Activated CD4-positive, alpha-beta T cell treated with anti-CD3 and anti-CD28 coated beads, Interleukin-2, amount 50 U/mL, for 4 hours (primary cell): Measurements from ENCODE around the gene TRAPPC10.

ENCODE experiments used
- DNase-seq, 2 experiments: peaks; one replicate each; pipeline ENCODE4 v3.0.0-alpha.2; 2020

Gene TRAPPC10

DNA sequence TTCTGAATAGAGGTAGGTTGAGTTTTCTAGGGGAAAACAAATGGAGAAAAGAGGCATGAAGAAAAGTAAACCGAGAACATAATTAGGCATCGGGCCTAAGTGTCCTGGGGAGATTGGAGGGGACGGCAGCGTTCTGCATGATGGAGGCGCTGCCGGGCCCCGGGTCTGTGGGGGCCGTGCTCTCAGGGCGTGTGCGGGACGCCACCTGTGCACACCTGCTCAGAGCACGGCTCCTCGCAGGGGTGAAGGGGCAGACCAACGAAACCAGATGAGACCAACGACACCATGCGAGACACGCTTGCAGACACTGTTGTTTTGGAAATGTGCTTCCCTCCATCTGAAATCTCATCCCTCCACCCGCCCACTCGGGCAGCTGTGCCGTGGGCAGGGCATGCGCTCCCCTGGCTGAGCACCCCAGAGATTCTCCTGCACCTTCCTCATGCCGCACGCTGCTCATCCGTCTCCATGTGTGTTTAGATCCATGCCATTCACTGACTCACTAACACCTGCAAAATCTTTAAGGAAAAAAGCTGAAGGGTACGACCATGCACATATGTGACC, 28.2 kb upstream of the TRAPPC10 start:
- no peak for DNase-seq

DNA sequence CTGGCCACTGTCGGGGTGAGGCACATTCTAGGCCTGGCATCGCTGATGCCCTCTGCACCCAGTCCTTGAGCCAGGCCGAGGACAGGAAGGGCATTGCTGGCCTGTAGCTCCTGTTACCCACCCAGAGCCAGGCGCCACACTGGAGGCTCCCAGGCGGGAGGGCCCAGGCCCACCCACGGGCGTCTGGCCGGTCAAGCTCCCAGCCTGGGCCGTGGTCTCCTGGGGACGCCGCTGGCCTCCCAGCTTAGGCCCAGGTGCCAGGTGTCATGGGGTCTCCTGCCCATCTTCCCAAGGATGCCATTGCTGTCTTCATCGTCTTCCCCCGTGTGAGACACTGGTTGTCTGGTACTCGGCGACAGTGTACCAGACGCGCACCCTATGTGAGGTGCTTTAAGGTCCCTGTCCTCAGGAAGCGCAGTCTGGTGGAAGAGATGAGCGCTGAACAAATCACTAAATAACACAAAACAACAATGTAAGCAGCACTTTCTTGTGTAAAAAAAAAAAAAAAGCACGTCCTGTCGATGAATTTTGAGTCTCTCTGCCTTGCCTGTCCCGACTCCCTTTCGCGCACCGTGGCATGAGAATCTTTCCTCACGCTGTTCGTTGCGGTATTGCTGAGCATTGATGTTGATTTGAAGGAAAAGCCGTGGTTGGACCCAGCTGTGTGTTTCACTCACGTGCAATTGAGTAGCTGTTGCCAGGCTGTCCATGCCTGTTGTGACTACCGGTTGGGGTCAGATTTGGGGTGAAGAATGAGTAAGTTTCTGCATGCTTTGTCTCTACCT, 27.0 kb upstream of the TRAPPC10 start:
- DNase-seq = no peak

DNA sequence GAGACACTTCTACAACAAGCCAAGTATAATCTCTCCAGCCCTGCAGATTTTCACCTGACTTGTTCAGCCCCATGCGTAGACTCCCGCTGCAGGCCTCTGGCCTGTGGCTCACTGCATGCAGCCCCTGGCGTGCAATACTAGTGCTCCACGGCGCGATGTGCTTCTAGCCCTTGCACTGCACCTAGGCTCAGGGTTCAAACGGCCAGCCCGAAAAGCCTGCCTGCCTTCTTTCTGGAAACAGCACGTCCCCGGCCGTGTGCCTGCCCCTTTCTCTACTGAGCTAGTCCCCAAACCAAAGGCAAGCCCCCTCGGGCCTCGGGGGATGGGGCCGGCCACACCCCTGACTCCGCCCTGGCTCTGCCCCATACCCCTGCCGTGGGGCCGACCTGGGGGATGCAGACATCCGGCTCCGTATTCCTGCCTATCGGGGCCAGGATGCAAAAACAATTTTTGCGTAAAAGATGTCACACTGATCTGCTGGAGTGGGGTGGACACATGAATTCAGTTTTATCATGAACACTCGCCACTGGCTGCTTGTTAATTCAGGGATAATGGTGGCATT, 26.3 kb upstream of the TRAPPC10 start:
- no peak for DNase-seq

DNA sequence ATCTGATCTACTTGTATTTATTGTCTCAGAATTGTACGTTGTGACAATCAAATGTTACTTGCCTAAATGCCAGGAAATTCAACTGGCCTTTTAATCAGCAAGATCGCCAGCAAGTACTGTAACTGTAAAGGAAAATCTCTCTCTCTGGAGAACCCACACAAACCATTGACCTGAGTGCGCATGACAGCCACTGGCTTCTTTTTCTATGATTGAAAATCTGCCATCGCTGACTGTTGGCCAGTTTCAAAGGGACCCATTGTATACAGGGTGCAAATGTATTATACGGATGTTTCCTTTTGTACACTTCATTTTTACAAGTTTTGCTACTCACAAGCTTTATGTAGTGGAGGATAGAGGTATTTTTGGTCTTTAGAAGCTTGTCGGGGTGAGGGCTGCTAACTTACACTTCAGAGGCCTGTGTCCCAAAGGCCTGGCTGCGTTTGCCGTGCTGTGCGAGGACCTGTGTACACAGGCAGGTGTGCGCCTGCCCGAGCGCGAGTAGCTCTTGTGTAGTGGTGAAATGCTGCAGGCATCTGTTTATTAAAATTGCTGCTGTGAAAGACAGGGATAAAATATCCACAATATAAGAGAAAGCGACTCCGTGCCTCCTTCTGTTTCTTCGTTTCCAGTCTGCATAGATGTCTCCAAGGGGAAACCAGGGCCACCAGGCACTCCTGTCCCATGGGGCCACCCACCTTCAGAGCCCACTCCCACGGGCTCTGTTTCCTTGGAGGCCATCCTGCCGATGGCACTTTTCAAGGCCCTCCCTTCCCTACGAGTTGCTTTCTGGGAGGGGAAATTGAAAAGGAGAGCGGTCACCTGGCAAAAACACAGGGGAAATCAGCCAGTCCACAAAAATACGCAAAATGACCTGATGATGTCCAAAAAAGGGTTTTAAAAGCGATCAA, 25.3 kb upstream of the TRAPPC10 start:
- no peak for DNase-seq

DNA sequence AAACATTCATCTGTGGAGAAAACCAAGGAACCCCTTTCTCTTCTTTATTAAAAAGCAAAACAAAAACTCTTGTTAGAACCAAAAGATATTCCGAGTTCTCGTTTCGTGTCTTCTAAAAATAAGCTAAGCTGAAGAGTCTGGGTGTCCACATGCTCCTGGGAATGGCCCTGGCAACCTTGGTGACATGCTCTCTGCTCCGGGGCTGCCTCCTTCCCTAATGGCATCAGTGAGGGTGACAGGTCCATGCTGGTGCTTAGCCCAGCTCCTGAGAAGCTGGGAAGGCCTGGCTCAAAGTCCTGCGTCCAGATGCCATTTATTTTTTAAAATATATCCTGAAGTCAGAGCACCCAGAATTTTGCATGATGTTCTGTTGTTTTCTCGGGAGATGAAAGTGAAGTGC, 24.6 kb upstream of the TRAPPC10 start:
- DNase-seq = no peak

DNA sequence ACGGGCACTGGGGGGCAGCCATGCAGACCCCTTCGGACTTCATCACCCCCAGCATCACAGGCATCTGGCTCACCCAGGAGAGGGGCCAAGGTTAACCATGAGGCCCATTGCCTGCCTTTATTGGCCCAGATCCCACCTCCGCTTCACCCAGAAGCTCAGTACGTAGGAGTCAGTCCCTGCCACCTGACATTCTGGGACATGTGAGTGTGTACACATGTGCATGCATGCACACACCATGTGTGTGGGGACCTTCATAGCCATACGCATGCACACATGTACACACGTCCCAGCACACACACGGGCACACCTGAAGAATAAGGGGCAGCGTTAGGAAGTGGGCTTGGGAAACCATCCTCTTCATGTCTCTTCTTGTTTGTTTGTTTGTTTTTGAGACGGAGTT, 24.1 kb upstream of the TRAPPC10 start:
- no peak for DNase-seq

DNA sequence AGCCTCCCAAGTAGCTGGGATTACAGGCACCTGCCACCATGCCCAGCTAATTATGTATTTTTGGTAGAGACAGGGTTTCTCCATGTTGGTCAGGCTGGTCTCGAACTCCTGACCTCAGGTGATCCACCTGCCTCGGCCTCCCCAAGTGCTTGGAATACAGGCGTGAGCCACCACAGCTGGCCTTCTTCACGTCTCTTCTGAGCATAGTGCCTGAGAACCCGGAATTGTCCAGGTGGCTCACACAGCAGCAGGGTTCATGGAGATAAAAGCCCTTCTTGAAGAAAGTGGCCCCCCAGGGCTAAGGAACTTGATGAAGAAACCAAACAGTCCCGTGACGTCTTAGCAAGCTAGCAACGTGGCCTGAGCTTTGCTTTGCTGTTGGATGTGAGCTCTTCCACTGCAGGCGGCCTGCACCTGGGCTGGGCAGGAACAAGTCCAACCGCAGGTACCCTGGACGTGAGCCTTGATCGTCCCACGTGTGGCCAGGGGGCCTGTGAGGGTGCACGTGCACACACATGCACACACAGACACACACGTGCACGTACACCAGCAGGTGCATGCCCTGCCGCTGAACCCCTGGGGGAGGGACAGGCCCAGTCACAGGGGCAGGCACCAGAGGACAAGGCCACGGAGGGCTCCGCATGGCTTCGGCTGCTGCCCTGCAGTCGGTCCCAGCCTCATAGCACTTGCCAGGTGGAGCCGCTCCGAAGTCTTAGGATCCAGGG, 23.4 kb upstream of the TRAPPC10 start:
- DNase-seq = no peak

DNA sequence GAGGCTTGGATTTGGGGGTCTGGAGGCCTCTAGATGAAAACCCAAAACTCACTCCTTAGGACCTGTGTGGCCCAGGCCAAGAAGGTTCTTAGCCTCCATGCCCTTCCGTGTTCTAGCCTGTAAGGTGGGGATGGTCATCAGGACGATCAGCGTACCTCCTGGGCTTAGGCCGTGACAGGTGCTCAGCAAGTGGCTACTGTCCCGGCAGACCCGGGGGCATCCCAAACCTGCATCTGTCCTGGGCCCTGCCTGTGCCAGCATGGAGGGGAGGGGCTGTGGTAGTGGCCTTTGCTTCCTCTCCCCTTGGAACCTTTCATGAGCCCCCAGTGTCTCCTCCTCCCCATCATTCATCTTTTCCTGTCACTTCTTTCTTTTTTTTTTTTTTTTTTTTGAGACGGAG, 22.7 kb upstream of the TRAPPC10 start:
- no peak for DNase-seq

DNA sequence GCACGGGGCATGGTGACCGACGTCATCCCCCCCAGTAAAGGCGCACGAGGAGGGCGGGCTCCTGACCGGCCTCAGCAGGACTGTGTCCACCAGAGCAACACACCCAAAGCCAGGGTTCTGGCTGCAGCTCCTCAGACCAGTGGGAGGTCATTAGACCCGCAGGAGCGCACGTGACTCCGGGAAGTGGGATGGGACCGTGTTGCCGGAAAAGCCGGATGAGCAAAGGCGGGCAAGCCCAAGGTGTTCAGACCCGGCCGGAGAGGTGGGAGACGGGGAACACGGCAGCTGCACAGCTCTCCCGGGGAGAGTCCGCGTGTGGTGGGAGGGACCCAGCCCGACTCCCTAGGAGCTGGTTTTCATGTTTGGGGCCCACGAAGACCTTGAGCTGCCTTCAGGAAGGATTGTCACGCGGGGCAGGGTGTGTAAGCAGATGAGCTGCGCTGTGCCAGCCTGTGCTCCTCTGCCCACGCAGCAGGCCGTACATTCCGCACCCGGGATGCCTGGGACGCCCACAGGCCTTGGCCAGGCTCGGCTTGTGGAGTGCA, 20.6 kb upstream of the TRAPPC10 start:
- DNase-seq = no peak

DNA sequence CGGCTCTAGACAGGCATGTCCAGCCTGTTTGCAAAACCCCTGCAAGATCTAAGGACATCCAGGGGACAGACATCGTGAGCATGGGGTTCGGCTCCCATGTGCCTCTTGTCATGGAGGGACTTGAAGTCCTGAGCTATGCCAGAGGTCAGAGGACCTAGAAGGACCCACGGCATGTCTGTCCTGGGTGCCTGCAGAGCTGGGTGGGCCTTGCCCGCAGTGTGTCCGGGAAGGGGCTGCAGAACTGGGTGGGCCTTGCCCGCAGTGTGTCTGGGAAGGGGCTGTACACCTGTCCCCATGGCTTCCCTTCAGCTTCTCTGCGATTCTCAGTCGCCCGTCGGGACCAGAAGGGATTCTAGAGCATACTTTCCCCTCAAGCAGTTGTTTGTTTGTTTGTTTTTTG, 20.0 kb upstream of the TRAPPC10 start:
- no peak for DNase-seq

DNA sequence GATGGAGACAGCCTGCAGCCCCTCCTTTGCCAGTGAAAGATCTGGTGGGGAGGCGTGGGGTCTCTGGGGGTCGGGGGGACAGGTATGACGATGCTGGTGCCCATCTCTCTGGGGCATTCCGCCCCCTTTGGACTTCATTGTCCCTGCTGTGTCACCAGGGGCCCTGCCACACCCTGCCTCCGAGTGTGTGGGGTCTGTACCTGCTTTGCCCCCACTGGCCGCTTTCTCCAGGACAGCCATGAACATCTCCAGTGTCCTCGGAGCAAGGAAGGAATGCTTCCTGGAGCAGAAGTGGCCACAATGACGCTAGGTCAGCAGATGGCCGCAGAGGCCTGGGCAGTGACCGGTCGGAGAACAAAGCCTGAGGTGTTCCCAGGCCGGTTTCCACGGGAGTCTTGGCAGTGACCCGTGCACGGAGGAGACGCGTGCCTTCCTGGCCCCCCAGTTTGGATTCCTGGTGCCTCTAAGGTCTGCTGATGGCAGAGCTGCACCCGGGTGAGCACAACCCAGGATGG, 18.6 kb upstream of the TRAPPC10 start:
- no peak for DNase-seq

DNA sequence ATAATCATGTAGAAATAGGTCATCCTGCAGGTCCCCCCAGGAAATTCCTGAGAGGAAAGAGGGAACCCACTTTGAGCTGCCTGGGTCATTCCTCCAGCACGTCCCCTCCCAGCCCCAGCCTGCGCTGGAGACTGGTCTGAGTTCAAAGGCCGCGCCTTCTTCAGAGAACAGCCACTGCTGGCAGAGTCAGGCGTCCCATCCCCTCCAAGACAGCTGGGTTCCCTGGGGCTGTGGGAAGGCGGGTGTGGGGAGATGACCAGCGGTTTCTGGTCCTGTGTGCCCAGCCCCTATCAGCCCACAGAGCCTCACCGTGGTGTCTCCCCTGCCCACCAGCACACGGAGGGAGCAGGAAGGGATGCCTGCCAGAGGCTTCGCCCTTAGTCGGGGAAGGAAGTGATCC, 18.0 kb upstream of the TRAPPC10 start:
- no peak for DNase-seq

DNA sequence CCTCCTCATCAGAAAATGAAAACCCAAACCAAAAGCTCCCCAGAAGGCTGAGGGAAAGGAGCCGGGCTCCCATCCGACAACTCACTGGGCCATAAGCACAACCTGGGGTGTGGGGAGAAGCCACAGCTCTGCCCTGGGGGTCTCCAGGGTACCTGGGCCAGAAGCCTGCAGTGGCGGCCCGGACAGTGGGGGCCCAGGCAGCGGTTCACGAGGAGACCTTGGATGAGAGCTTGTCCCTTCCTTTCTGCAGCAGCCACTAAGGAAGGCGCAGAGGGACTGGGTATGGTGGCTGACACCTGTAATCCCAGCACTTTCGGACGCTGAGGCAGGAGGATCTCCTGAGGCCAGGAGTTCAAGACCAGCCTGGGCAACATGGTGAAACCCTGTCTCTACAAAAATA, 17.5 kb upstream of the TRAPPC10 start:
- DNase-seq = no peak

DNA sequence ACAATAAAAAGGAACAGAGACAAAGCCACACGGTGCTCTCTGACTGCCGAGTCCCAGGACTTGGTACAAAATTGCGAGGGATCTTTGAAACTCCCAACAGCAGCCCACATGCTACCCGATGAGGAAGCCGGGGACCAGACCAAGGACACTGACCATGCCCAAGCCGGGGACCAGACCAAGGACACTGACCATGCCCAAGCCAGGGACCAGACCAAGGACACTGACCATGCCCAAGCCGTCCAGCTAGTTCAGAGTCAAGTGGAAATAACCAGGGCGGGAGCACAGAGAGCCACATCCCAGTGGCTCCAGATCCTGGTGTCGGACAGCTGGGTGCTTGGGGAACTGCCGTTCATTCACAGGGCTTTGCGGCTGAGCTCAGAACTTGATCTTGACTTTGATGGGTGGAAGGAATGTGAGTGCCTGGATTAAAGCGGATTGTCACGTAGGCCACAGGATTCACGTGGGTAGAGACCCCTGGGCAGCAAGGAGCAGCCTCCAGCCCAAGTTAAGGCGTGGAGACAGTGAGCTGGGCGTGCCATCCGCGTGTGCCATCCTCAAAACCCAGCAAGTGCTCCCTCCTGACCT, 16.5 kb upstream of the TRAPPC10 start:
- DNase-seq = no peak

DNA sequence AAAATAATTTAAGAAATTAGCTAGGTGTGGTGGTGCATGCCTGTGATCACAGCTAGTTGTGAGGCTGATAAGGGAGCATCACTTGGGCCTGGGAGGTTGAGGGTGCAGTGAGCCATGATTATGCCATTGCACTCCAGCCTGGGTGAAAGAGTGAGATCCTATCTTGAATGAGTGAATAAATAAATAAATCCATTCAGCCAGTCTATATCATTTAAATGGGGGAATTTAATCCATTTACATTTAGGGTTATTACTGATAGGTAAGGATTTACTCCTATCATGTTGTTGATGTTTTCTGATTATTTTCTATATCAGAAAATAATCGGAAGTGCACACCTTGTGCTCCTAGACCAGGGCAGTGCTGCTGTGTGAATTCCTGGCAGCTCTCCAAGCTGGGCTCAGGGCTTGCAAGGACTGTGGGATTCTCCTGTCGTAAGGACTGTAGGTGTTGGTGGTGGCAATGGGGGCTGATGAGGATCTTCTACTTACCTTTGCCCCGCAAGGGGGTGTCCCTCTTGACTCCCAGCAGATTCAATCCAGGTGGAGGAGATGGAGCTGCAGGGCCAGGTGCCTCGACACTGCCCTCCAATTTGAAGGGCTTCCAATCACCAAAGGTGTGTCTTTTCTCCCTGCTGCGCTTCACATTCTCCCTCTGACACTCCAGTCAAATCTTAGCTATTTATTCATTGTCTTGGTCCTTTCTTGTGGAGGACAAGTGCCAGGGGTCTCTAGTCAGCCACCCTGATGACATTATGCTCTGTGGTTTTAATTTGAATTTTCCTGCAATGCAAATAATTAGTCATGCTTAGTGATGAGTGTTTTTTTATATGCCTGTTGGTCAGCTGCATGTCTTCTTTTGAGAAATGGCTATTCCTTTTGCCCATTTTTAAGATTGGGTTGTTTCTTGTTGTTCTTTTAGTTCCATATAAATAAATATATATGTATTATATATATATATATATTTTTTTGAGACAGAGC, 14.1 kb upstream of the TRAPPC10 start:
- no peak for DNase-seq

DNA sequence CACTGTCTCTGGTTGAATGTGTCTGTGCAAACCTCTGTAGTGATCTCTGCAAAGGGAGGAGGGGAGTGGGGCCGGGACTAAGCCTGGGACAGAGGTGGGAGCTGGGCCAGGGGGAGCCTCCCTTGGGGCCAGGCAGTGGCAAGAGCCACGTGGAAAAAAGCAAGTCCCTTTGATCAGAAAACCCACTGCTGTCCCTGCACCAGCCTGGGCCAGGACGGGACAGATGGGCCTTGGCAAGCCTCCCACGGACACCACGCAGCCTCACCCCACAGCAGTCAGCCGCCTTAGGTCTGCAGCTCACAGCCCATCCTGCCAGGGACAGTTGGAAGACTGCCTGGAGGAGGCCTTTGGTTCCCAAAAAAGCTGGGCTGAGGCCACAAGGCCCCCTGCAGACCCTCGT, 11.7 kb upstream of the TRAPPC10 start:
- DNase-seq = no peak

DNA sequence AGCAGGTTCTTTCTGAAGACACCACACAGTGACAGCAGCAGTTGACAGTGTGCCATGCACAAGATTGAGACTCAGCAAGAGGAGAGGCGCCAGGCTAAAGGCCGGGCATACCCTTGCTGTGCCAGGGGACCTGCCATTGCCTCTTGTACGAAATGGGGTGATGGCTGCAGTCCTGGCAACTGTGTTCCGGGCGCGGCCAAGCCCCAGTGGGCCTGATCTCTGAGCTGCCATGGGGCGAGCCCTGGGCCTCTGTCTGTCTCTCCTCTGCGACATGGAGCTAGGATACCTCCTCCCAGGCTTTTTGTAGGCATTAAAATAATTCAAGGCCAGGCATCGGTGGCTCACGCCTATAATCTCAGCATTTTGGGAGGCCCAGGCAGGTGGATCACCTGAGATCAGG, 9.6 kb upstream of the TRAPPC10 start:
- no peak for DNase-seq

DNA sequence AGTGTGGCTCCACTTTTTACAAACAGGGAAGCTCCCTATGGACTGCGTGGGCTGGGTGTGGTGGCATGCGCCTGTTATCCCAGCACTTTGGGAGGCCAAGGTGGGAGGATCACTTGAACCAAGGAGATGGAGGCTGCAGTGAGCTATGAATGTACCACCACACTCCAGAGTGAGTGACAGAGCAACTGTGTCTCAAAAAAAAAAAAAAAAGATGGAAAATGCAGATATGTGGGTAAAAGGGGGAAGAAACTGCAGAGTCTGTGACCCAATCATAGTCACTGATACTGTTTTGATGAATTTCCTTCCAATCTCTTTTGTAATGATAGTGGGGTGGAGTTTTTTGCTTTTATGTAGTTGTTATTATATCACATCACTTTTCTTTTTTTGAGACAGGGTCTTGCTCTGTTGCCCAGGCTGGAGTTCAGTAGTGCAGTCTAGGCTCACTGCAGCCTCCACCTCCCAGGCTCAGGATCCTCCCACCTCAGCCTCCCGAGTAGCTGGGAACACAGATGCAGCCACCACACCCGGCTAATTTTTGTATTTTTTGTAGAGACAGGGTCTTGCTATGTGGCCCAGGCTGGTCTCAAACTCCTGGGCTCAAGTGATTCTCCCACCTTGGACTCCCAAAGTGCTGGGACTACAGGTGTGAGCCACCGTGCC, 8.7 kb upstream of the TRAPPC10 start:
- DNase-seq = no peak

DNA sequence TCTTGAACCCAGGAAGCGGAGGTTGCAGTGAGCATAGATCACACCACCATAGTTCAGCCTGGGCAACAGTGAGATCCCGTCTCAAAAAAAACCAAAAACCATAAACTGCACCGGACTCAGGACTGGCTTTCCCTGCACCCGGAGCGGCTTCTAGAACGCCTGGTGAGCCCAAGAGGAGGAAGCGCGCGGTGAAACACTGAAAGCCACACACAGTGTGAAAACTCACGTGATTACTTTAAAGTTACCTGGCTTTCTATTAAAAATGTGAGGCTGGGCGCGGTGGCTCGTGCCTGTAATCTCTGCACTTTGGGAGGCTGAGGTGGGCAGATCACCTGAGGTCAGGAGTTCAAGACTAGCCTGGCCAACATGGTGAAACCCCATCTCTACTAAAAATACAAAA, 7.0 kb upstream of the TRAPPC10 start:
- no peak for DNase-seq

DNA sequence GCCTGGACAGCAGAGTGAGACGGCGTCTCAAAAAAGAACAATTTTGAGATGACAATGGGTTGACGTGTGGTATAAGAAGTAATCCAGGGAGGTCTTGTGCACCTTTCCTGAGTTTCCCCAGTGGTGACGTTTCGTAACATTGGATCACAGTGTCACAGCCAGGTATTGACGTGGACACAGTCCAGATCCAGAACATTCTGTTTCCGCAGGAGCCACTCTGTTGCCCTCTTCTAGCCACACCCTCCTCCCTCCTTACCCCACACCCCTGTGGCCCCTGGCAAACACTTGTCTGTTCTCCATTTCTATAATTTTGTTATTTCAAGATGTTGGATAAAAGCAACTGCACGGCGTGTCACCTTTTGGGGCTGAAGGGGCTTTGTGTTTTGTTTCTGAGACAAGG, 6.5 kb upstream of the TRAPPC10 start:
- no peak for DNase-seq
